MM.1S (cell line): ENCODE data around the gene CPD.

Experiments used
- EZH2 ChIP-seq: fragments of 300-600 bp; sonication (generic); optimal IDR thresholded peaks from 2 replicates; pipeline ENCODE3; 2017; ENCODE audit warnings: low read depth, mild to moderate bottlenecking, antibody characterized with exemption, low read length, mixed read lengths
- EZH2phosphoT487 ChIP-seq: fragments of 300-600 bp; sonication (generic); IDR thresholded peaks from 2 replicates; pipeline ENCODE4 v1.6.1; 2018; ENCODE audit warnings: antibody characterized with exemption, low read length
- TF ChIP-seq, protein P1 (sequence below): fragments of 300-600 bp; sonication (generic); IDR thresholded peaks from 2 replicates; pipeline ENCODE4 v1.5.1; 2016; ENCODE audit warnings: antibody characterized with exemption, low read length, mixed read lengths

- TF ChIP-seq, protein P1, sequence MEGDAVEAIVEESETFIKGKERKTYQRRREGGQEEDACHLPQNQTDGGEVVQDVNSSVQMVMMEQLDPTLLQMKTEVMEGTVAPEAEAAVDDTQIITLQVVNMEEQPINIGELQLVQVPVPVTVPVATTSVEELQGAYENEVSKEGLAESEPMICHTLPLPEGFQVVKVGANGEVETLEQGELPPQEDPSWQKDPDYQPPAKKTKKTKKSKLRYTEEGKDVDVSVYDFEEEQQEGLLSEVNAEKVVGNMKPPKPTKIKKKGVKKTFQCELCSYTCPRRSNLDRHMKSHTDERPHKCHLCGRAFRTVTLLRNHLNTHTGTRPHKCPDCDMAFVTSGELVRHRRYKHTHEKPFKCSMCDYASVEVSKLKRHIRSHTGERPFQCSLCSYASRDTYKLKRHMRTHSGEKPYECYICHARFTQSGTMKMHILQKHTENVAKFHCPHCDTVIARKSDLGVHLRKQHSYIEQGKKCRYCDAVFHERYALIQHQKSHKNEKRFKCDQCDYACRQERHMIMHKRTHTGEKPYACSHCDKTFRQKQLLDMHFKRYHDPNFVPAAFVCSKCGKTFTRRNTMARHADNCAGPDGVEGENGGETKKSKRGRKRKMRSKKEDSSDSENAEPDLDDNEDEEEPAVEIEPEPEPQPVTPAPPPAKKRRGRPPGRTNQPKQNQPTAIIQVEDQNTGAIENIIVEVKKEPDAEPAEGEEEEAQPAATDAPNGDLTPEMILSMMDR: no peak
- TF ChIP-seq EZH2phosphoT487 (no peak), EZH2 (no peak)
Observed at GRCh38 chr17:30357476-30357875, 21.3 kb upstream of the CPD start.
